Neural cell (in vitro differentiated cells): ENCODE results near the gene SAP30BP. TPM values are rescaled to one million over a fixed set of nuclear protein-coding genes. Genes with fewer than 3 reads are reported as not detected.

Source experiments
- H2AFZ ChIP-seq: fragments of 200-600, 300-800 bp; sonication (generic), shearing (Covaris generic); 2 replicates; pipeline ENCODE4 v1.6.0; 2014; ENCODE audit warnings: low read depth, mild to moderate bottlenecking, antibody characterized with exemption, low read length, moderate library complexity
- H3F3A ChIP-seq: fragments of 200-600 bp; shearing (Covaris generic); 2 replicates; pipeline ENCODE4 v1.6.1; 2016; ENCODE audit warnings: mild to moderate bottlenecking, moderate library complexity, mixed read lengths, antibody characterized with exemption, low read length; ENCODE audit not compliant: insufficient read depth, poor library complexity, severe bottlenecking
- H3K27ac ChIP-seq: fragments of 200-600, 300-800 bp; sonication (generic), shearing (Covaris generic); 2 replicates; pipeline ENCODE4 v1.5.1; 2014; ENCODE audit warnings: mild to moderate bottlenecking, low read length, moderate library complexity
- H3K27me3 ChIP-seq: fragments of 300-800, 200-600 bp; sonication (generic), shearing (Covaris generic); 2 replicates; pipeline ENCODE4 v1.6.0; 2014; ENCODE audit warnings: mild to moderate bottlenecking, low read depth, low read length, moderate library complexity; ENCODE audit not compliant: insufficient read depth
- H3K36me3 ChIP-seq: fragments of 300-800, 200-600 bp; sonication (generic), shearing (Covaris generic); 2 replicates; pipeline ENCODE4 v1.5.1; 2014; ENCODE audit warnings: mild to moderate bottlenecking, antibody characterized with exemption, low read length, moderate library complexity; ENCODE audit not compliant: insufficient read depth
- H3K4me2 ChIP-seq: fragments of 300-800, 200-600 bp; sonication (generic), shearing (Covaris generic); 2 replicates; pipeline ENCODE4 v1.6.0; 2014; ENCODE audit warnings: mild to moderate bottlenecking, low read length
- H3K4me3 ChIP-seq: fragments of 300-800, 200-600 bp; sonication (generic), shearing (Covaris generic); 2 replicates; pipeline ENCODE4 v1.5.1; 2014; ENCODE audit warnings: mild to moderate bottlenecking, low read length, moderate library complexity
- H3K79me2 ChIP-seq: fragments of 200-600 bp; shearing (Covaris generic); replicated peaks from 2 replicates; pipeline ENCODE4 v1.6.0; 2014; ENCODE audit warnings: mild to moderate bottlenecking, low read length, moderate library complexity; ENCODE audit not compliant: insufficient read depth
- H3K9ac ChIP-seq: fragments of 300-800, 200-600 bp; sonication (generic), shearing (Covaris generic); 2 replicates; pipeline ENCODE4 v1.6.1; 2016; ENCODE audit warnings: mild to moderate bottlenecking, low read length, mixed read lengths
- H3K9me2 ChIP-seq: fragments of 200-600 bp; shearing (Covaris generic); 2 replicates; pipeline ENCODE4 v1.6.1; 2016; ENCODE audit warnings: mild to moderate bottlenecking, low read length, mixed read lengths; ENCODE audit not compliant: insufficient read depth
- H3K9me3 ChIP-seq: fragments of 200-600, 300-800 bp; sonication (generic), shearing (Covaris generic); 2 replicates; pipeline ENCODE4 v1.6.1; 2016; ENCODE audit warnings: mild to moderate bottlenecking, mixed run types, low read length, moderate library complexity, mixed read lengths
- H4K20me1 ChIP-seq: fragments of 200-600 bp; shearing (Covaris generic); 2 replicates; pipeline ENCODE4 v1.6.1; 2016; ENCODE audit warnings: mild to moderate bottlenecking, mixed run types; ENCODE audit not compliant: insufficient read depth
- CTCF ChIP-seq: fragments of 450-650 bp; IDR thresholded peaks from 2 replicates; pipeline ENCODE4 v1.5.1; 2014; ENCODE audit warnings: antibody characterized with exemption, mild to moderate bottlenecking, moderate library complexity; ENCODE audit not compliant: poor library complexity, severe bottlenecking
- EP300 ChIP-seq: fragments of 450-650 bp; conservative IDR thresholded peaks from 2 replicates; pipeline ENCODE4 v1.6.1; 2014; ENCODE audit warnings: antibody characterized with exemption, mild to moderate bottlenecking, moderate library complexity; ENCODE audit not compliant: poor library complexity, severe bottlenecking
- EZH2 ChIP-seq: fragments of 200-600, 300-800 bp; shearing (Covaris generic), sonication (generic); IDR thresholded peaks from 2 replicates; pipeline ENCODE4 v1.6.1; 2014; ENCODE audit warnings: antibody characterized with exemption, low read length, borderline replicate concordance, mild to moderate bottlenecking; ENCODE audit not compliant: insufficient read depth, poor library complexity, severe bottlenecking
- MXI1 ChIP-seq: fragments of 450-650 bp; conservative IDR thresholded peaks from 2 replicates; pipeline ENCODE4 v1.6.1; 2014; ENCODE audit warnings: antibody characterized with exemption, mild to moderate bottlenecking; ENCODE audit not compliant: poor library complexity, severe bottlenecking
- POLR2AphosphoS5 ChIP-seq: IDR thresholded peaks from 2 replicates; pipeline ENCODE4 v1.6.1; 2012
- RAD21 ChIP-seq: fragments of 450-650 bp; conservative IDR thresholded peaks from 2 replicates; pipeline ENCODE4 v1.6.1; 2014; ENCODE audit warnings: antibody characterized with exemption, mild to moderate bottlenecking, moderate library complexity
- REST ChIP-seq: IDR thresholded peaks from 2 replicates; pipeline ENCODE4 v1.6.1; 2012; ENCODE audit warnings: borderline replicate concordance
- SMC3 ChIP-seq: fragments of 450-650 bp; conservative IDR thresholded peaks from 2 replicates; pipeline ENCODE4 v1.6.1; 2014; ENCODE audit warnings: antibody characterized with exemption, mild to moderate bottlenecking, moderate library complexity; ENCODE audit not compliant: poor library complexity
- TAF1 ChIP-seq: IDR thresholded peaks from 2 replicates; pipeline ENCODE4 v1.6.1; 2012; ENCODE audit warnings: low read depth
- polyA plus RNA-seq: library from polyadenylated mRNA; depleted of rRNA; stranded (reverse); fragments of >200 nt; gene quantifications from 2 replicates; pipeline ENCODE4 v1.2.3, GENCODE V29; 2014

Gene SAP30BP
- polyA plus RNA-seq, 1 donor from 2014 or later = 156 TPM

DNA sequence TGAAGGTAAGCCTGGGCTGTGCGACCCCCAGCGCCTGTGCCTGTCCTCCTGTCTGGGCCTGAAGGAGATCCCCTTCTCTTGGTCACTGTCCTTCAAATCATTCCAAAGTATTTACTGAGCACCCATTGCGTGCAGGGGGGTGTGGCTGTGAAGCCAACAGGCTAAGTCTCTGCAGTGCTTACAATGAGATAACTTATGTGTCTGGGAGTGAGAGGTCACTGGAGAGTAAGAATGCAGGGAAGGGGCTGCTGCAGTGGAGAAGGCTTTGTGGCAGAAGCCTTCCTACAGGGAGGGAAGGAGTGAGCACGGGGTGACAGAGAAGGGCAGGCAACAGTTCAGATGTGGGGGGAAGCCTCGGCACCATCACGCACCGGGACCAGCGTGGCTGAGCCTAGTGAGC, 45.1 kb upstream of the SAP30BP start:
- TF ChIP-seq POLR2AphosphoS5 (no peak), EP300 (no peak), TAF1 (no peak), SMC3 (no peak), REST (no peak), EZH2 (no peak), MXI1 (no peak), CTCF (no peak), RAD21 (no peak)
- no peak overlapping the region for H2AFZ ChIP-seq
- H4K20me1 ChIP-seq = no peaks in the 10 kb centered on the region

GRCh38 chr17:75622771-75623273, 44.3 kb upstream of the SAP30BP start:
- H2AFZ ChIP-seq = no peak overlapping the region
- no peaks in the 10 kb centered on the region for H3K9me2 ChIP-seq
- no peaks in the 10 kb centered on the region for H4K20me1 ChIP-seq
- TF ChIP-seq EP300 (no peak), MXI1 (no peak), TAF1 (no peak), SMC3 (no peak), RAD21 (no peak), CTCF (no peak)
- H3K4me3 ChIP-seq = no peak overlapping the region
- H3K9me3 ChIP-seq = no peaks in the 10 kb centered on the region
- no peaks in the 10 kb centered on the region for H3K79me2 ChIP-seq
- no peaks in the 10 kb centered on the region for H3K36me3 ChIP-seq
- no peak overlapping the region for H3K27ac ChIP-seq
- no peaks in the 10 kb centered on the region for H3K27me3 ChIP-seq
- no peak overlapping the region for H3K4me2 ChIP-seq
- H3K9ac ChIP-seq = no peak overlapping the region
- H3F3A ChIP-seq = no peaks in the 10 kb centered on the region

More for the DNA sequence above, 45.1 kb upstream of the SAP30BP start:
- H3K27ac ChIP-seq = no peak overlapping the region
- H3K9me3 ChIP-seq = no peaks in the 10 kb centered on the region
- H3K9ac ChIP-seq = no peak overlapping the region
- H3K36me3 ChIP-seq = no peaks in the 10 kb centered on the region
- no peaks in the 10 kb centered on the region for H3K9me2 ChIP-seq
- no peaks in the 10 kb centered on the region for H3K79me2 ChIP-seq
- H3K4me3 ChIP-seq = no peak overlapping the region
- no peaks in the 10 kb centered on the region for H3F3A ChIP-seq
- no peak overlapping the region for H3K4me2 ChIP-seq
- no peaks in the 10 kb centered on the region for H3K27me3 ChIP-seq
